Lower leg skin (tissue), 4 donors: Measurements from ENCODE around the gene ACACA. TPM values are rescaled to one million over a fixed set of nuclear protein-coding genes. Genes with fewer than 3 reads are reported as not detected.
"Not testable (repeated sequence)": the region's sequence is repeated elsewhere in the genome, so short reads cannot be mapped to it uniquely, and the experiment has no call there.

Experiments used
- DNase-seq, 2 donors: peaks; one replicate each; pipeline ENCODE4 v3.0.0-alpha.2; 2019; ENCODE audit warnings: low spot score in 2 of 2
- H3K4me3 ChIP-seq: fragments of 200-600 bp; sonication (generic); 2 replicates; pipeline ENCODE4 v1.5.1; 2017; ENCODE audit warnings: mild to moderate bottlenecking, low read depth; ENCODE audit not compliant: poor library complexity, severe bottlenecking
- CTCF ChIP-seq, 3 donors: fragments of 450-650 bp; IDR thresholded peaks; one replicate each; pipeline ENCODE4 v1.5.1; 2016; ENCODE audit warnings: antibody characterized with exemption in 3 of 3, mild to moderate bottlenecking in 3 of 3, moderate library complexity in 2 of 3
- POLR2A ChIP-seq, 2 donors: fragments of 450-650 bp; IDR thresholded peaks; one replicate each; pipeline ENCODE4 v1.6.1; 2016 to 2017; ENCODE audit warnings: antibody characterized with exemption in 2 of 2, mild to moderate bottlenecking in 1 of 2, moderate library complexity in 1 of 2
- WGBS, 2 donors: methylation state at CpG; one replicate each; pipeline ENCODE4 v1.1.5; 2018; 5-methylcytosine and 5-hydroxymethylcytosine counted together
- intact Hi-C: fragments of 100-400 bp; cut with DNase I; formaldehyde crosslinking; loops from one replicate; pipeline ENCODE4 v1.15.0; 2023; ENCODE audit warnings: low total_unique reads
- total RNA-seq, 4 donors: library from RNA; depleted of rRNA; stranded (reverse); fragments of >200 nt; gene quantifications; one replicate each; pipeline ENCODE4 v1.1.0, GENCODE V29; 2016

ACACA gene
- total RNA-seq, 4 donors from 2014 or later = 24.2 to 35.7 (median 31.0) TPM

GRCh38 chr17:37422971-37423625 lies 16.5 kb upstream of the ACACA start:
- intact Hi-C loops = no loop called here
- no peak for DNase-seq
- WGBS, 2 donors = 71 to 82% methylated on average over 4 of the region's 4 CpGs
- H3K4me3 ChIP-seq = no peak overlapping the region
- TF ChIP-seq POLR2A (IDR thresholded peaks at IDR 0.05) = no peak
- TF ChIP-seq CTCF (IDR thresholded peaks at IDR 0.05) = no peak

- DNase-seq = no peak
- TF ChIP-seq CTCF (IDR thresholded peaks at IDR 0.05) (no peak), POLR2A (IDR thresholded peaks at IDR 0.05) (no peak)
- intact Hi-C loops = no loop called here
- H3K4me3 ChIP-seq = no peak overlapping the region
- WGBS, 2 donors = 73 to 76% methylated on average over 2 of the region's 2 CpGs
These were observed 11.2 kb upstream of the ACACA start for GRCh38 chr17:37417852-37418251.

GRCh38 chr17:37413875-37414519 lies 7.4 kb upstream of the ACACA start:
- DNase-seq = no peak
- intact Hi-C loops = no loop called here
- TF ChIP-seq POLR2A (IDR thresholded peaks at IDR 0.05) = no peak
- no peak for TF ChIP-seq CTCF (IDR thresholded peaks at IDR 0.05)
- 90 to 93% methylated on average over 7 of the region's 7 CpGs for WGBS, 2 donors
- H3K4me3 ChIP-seq = no peak overlapping the region

GRCh38 chr17:37410357-37410756 lies 3.7 kb upstream of the ACACA start:
- no peak overlapping the region for H3K4me3 ChIP-seq
- DNase-seq = no peak
- WGBS, 2 donors = 92 to 94% methylated on average over 3 of the region's 3 CpGs
- intact Hi-C loops = no loop called here
- TF ChIP-seq CTCF (IDR thresholded peaks at IDR 0.05) (no peak), POLR2A (IDR thresholded peaks at IDR 0.05) (no peak)

GRCh38 chr17:37408145-37408479 lies 1.5 kb upstream of the ACACA start:
- 86 to 88% methylated on average over 13 of the region's 13 CpGs for WGBS, 2 donors
- H3K4me3 ChIP-seq, intact Hi-C loops, DNase-seq: not testable (repeated sequence)

- intact Hi-C loops = no loop called here
- DNase-seq = no peak
- WGBS, 2 donors = 0 to 1% methylated on average over 21 of the region's 21 CpGs
- TF ChIP-seq CTCF (IDR thresholded peaks at IDR 0.05) = no peak
- TF ChIP-seq POLR2A (IDR thresholded peaks at IDR 0.05) = no peak
- H3K4me3 ChIP-seq = peak overlapping the region; percentile 72
These were observed 541 bp downstream of the ACACA start for GRCh38 chr17:37405955-37406634.

- WGBS, 2 donors = 38 to 46% methylated on average over 14 of the region's 14 CpGs
- DNase-seq, intact Hi-C loops, H3K4me3 ChIP-seq: not testable (repeated sequence)
These were observed 1.1 kb downstream of the ACACA start for GRCh38 chr17:37405522-37405921.
